Astrocyte (in vitro differentiated cells and primary cell): ENCODE measurements around the gene PDE9A.

Experiments
- CTCF ChIP-seq: IDR thresholded peaks from 2 replicates; pipeline ENCODE4 v1.5.1; 2011; ENCODE audit warnings: low read depth, mild to moderate bottlenecking, inconsistent platforms, low read length, moderate library complexity; ENCODE audit not compliant: insufficient read depth
- EZH2 ChIP-seq: IDR thresholded peaks from 2 replicates; pipeline ENCODE4 v1.6.1; 2012; ENCODE audit warnings: mild to moderate bottlenecking, low read length, inconsistent platforms; ENCODE audit not compliant: insufficient read depth

- TF ChIP-seq CTCF (no peak), EZH2 (no peak)
Observed at GRCh38 chr21:42758721-42759593, 105.5 kb downstream of the PDE9A start.
